Measurements from ENCODE around the gene MARK4.
"Not testable (repeated sequence)": the region's sequence is repeated elsewhere in the genome, so short reads cannot be mapped to it uniquely, and the experiment has no call there.

The MARK4 gene

DNA sequence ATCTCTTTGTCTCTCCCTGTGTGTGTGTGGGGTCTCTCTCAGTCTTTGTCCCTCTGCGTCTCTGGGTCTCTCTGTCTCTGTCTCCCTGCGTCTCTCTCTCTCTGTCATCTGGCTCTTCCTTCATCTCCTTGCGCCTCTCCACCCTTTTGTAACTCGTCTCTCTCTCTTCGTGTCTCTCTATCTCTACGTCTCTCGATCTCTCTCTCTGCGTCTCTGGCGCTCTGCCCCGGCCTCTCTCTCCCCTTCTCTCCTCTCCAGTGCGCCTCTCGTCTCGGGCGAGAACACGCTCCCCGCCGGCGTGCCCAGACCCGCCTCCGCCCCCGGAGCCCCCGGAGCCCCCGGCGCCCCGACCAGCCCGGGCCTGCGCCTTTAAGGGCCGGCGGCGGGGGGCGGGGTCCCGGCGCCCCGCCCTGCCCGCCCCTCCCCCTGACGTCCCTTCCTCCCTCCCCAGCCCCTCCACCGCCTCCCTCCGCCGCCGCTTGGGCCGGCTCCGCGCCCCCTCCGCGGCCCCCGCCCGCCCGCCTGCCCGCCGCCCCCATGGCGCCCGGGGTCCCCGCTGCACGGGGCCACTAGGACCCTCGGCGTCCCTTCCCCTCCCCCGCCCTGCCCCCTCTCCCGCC, at the start of gene MARK4:
Gene MARK4, plus strand, starts transcription at position 440 of the 620 bp plus-strand sequence. CDS start 318 bp downstream, outside the sequence.
- no peak for DNase-seq (ENCODE audit: low read depth)

DNA sequence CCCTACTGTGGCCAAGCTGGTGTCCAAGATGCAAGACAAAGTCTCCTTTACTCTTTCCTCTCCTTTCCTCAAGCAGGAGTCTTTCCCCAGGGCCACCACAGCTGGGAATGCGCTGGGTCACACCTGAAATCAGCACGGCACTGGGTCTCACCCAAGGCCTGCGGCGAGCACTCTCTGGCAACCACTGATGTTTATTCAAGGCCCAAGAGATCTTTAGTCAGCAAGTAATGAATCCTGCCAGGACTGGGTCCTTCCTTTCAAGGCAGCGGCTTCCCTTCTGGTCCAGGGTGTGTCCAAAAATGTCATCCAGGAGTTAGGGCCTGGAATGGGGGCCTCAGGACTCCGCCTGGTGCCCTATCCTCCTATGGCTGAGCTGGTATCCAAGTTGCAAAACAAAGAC, 48.4 kb upstream of the MARK4 start:
- no peak for DNase-seq (ENCODE audit: low read depth)

GRCh38 chr19:45205810-45206209, 45.3 kb upstream of the MARK4 start:
- no peak for DNase-seq (ENCODE audit: low read depth)

DNA sequence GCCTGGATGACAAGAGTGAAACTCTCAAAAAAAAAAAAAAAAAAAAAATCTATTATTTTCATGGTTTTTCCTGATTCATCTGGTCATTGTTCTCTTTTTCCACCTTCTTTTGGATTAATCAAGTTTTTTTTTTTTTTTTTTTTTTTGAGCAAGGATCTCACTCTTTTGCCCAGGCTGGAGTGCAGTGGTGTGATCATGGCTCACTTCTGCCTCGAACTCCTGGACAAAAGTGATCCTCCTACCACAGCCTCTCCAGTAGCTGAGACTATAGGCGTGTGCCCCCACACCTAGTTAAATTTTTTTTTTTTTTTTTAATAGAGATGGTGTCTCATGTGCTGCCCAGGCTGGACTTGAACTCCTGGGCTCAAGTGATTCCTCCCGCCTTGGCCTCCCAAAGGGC, 44.7 kb upstream of the MARK4 start:
- DNase-seq (ENCODE audit: low read depth), result no peak

- no peak for DNase-seq (ENCODE audit: low read depth)
Observed at GRCh38 chr19:45211751-45212381, 39.2 kb upstream of the MARK4 start.

DNA sequence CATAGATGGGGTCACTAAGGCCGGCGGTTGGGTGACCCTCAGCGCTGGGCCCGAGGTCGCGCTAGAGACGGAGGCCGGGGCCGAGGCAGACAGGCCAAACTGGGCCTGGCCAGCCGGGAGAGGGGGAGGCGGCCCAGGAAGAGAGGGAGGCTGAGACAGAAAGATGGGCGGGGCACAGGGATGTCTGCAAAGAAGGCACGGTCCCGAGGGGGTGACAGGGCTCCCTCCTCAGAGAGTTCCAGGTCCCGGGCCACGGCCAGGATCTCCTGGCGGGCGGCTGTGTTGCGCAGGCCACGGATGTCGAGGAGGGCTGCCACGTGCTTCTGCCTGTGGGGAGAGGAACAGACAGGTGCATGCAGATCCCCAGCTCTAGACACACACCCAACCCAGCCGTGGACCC, 38.0 kb upstream of the MARK4 start:
- no peak for DNase-seq (ENCODE audit: low read depth)

DNA sequence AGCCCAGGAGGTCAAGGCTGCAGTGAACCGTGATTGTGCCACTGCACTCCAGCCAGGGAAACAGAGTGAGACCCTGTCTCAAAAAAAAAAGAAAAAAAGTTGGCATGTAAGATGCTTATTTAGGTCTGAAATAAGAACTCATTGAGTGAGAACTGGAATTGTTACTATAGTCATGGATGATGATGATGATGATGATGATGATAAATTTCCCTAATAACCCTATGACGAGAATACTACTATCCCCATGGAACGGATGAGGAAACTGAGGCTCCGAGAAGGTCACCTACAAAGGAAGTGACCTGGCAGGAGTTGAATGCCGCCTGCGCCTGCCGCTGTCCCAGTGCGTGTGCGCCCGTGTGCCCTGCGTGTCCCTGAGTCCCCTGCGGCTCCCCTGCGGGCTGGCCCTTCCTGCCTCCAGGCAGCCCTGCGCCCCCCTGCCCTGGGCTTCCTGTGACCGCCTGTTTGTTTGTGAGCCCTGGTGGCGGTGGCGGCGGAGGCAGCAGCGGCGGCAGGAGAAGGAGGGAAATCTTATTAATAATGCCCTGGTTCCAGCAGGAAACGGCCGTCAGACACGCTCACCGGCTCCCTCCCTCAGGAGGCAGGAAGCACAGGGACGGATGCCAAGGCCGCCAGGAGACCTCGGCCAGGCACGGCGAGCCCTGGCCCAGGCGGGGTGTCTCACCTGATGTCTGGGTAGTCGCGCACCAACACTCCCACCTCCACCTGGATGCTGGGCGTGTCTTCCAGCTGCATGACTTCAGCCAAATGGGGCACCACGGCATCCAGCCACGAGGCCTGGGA, 35.5 kb upstream of the MARK4 start:
- DNase-seq (ENCODE audit: low read depth), result no peak

DNA sequence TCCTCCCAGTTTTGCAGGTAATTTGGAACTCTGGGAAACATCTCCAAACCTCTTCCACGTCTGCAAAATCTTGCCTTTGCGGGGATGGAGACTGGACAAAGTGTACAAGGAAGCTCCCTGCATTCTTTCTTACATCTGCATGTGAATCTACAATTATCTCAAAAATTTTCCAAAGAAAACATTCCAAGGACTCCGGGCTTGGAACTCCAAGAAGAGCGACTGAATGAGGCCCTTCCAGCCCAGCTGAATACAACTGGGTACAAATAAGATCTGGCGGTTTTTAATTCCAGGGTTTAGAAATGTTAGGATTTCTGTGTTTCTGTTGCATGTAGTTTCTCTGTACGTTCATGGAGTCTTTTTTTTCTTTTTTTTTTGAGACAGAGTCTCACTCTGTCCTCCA, 34.4 kb upstream of the MARK4 start:
- DNase-seq (ENCODE audit: low read depth), result no peak

DNA sequence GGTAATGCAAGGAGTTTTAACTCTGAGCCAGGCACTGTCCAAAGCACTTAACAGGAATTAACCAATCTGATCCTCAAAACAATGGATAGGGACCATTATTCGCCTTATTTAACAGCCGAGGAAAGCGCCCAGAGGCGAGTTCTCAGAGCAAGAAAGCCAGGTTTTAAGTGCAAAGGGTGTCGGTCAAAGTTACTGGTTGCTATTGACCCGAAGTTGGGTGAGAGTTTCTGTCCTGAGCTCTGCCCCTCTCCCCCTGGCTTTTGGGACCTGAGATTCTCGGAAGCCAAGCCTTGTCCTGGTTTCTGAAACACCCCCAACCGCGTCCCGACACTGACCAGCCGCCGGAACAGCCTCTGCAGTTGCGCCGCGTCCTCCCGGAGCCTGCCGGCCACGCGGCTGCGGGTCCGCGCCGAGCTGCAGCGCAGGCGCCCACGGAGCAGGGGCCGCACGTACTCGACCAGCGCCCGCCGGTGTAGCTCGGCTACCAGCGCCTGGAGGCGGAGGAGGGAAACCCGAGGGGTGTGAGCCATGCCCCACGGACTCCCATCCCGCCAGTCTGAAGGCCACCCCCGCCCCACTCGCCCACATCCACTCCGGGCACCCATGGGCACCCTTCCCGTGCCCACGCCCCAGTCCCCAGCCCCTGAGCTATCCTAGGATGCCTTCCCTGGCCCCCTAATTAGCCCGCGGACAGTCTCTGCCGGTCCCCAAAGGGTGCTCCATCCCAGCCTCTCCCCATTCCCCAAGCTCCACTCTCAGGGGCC, 33.7 kb upstream of the MARK4 start:
- DNase-seq (ENCODE audit: low read depth), result no peak

DNA sequence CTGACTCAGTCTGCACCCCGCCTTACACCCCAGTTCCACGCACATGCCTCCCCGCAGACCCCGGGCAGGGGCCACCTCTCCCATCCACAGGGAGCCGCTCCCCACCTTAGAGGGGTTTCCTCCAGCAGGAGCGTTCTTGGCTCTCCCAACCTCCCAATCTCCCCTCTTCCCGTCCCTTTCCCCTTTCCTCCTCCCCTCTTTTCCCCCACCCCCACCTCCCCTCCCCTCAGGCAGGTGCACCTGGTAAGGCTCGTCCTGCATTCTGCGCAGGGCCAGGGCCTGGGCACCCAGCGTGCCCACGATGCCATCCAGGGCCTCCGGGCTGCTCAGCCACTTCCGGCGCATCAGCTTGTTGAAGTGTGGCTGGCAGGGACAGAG, 33.1 kb upstream of the MARK4 start:
- DNase-seq (ENCODE audit: low read depth), result no peak

- no peak for DNase-seq (ENCODE audit: low read depth)
Observed at GRCh38 chr19:45218426-45218825, 32.6 kb upstream of the MARK4 start.

- DNase-seq (ENCODE audit: low read depth), result no peak
Observed at GRCh38 chr19:45218911-45219743, 31.9 kb upstream of the MARK4 start.

GRCh38 chr19:45222724-45223123, 28.3 kb upstream of the MARK4 start:
- no peak for DNase-seq (ENCODE audit: low read depth)

DNA sequence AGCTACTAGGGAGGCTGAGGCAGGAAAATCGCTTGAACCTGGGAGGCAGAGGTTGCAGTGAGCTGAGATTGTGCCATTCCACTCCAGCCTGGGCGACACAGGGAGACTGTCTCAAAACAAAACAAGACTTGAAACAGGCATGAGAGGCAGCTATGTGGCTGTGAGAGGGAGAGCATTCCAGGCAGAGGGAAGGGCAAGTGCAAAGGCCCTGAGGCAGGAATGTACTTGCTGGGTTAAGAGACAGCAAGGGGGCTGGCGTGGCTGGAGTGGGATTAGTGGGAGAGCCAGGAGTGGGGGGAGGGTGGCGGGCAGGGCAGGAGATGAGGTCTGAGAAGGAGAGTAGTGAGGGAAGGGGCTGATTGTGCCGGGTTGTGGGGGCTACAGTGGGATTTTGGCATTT, 27.2 kb upstream of the MARK4 start:
- no peak for DNase-seq (ENCODE audit: low read depth)

DNA sequence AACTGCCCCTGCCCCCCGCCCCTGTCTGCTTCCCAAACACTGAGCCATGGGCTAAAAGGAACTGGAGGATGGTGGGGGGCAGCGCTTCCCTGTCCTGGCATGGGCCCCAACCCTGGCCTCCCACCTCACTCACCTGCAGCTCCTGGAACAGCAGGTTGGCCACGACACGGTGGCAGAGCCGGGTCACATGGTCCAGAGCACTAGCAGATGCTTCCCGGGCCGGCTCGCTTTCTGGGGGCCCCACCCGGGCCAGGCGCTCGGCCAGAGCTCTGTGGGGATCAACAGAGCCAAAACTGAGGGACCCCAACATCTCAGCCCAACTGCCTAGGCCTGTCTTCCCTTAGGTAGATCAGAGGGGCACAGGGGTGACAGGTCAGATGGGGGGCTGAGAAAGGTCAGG, 26.4 kb upstream of the MARK4 start:
- DNase-seq (ENCODE audit: low read depth), result no peak

DNA sequence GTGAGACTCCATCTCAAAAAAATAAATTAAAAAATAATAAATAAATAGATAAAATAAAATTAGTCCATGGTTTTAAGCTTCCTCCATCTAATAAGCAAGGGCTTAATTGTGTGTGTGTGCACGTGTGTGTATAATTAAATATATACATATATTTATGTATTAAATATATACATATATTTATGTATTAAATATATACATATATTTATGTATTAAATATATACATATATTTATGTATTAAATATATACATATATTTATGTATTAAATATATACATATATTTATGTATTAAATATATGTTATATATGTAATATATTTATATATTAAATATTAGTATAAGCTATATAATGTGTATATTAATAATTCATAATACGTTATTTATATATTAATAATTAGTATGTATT, 22.0 kb upstream of the MARK4 start:
- not testable (repeated sequence) for DNase-seq (ENCODE audit: low read depth)

DNA sequence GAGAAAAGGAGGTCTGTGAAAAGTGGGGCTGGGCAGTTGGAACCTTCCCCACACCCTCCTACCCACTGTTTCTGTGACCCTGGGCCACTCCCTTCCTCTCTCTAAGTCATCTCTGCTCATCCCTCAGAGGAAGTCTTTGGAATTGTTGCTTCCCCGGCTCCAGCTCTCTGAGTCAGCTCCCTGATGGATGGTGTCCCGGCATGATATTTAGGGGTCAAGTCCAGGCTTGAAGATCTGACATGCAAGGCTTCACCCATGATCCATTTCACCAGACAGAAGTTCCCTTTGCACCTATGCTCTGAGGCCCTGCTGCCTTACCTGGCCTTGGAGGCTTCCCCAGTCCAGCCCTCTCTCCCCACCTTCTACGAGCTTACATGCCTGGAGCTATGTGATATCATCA, 19.2 kb upstream of the MARK4 start:
- no peak for DNase-seq (ENCODE audit: low read depth)

DNA sequence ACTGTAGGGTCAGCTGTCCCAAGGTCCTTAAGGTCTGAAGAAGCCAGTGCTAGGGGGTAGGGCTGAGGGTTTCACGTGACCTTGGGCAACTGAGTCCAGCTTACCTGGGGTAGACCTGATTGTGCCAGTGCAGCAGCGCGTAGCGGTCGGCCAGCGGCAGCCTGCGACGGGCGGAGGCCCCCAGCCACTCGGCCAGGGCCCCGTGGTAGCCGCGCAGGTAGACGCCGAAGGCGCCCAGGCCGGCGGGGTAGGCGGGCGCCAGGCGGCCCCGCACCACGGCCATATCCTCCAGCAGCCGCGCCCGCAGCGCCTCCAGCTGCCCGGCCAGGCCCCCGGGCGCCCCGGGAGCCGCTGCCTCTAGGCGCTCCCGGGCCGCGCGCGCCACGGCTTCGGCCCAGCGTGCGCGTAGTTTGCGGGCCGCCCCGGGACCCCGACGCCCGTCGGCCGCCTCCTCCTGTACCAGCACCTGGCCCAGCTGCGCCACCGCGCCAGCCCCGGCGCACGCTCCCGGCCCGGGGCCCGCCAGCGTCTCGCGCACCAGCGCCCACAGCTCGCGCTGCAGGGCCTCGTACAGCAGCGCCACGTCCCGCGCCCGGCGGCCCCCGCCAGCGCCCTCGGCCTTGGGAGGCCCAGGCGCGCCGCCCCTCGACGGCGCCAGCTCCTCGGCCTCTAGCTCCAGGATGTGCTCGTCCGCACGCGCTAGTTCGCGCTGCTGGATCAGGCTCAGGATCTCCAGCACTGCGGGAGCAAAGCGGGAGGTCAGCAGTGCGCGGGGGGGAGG, 16.8 kb upstream of the MARK4 start:
- no peak for DNase-seq (ENCODE audit: low read depth)

GRCh38 chr19:45235485-45235884, 15.6 kb upstream of the MARK4 start:
- no peak for DNase-seq (ENCODE audit: low read depth)

DNA sequence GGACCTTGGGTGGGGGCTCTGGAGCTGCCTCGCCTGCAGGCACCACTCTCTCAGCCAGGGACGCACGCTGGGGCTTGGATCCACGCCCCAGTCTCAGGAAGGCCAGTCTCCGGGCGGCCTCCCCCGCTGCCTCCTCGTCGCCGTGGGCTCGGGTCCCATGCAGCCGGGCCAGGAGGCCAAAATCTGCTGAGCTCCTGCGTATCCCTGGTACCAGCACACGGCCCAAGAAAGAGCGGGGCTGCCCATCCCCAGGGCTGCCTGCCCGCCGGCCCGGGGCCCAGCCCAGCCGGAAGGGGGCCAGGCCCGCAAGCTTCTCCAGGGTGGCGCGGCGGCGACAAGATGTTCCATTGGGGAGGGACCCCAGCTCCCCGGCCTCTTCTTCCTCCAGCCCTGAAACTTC, 12.5 kb upstream of the MARK4 start:
- no peak for DNase-seq (ENCODE audit: low read depth)

DNA sequence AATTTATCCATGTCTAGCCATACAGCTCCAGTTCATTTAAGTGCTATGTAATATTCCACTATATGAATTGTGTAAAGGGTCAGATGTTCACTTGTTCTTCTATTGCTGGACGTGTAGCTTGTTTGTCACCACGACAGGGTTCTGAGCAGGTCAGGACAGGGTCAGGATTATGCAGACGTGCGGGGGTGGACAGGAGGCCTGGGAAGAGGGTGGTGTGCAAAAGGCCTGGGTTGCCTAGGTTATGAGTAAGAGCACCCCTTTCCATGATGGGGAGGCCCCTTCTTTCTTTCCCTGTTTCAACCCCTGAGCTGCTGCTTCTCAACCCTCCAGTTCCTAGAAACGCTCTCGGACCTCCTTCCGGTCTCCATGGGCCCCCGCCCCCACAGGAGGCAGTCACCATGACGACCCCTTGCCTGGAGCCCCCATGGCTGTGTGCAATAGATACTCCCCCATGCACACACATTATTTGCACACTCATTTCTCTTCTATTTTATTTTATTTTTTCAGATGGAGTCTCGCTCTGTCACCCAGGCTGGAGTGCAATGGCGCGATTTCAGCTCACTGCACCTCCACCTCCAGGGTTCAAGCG, 7.8 kb upstream of the MARK4 start:
- no peak for DNase-seq (ENCODE audit: low read depth)

All from CMK (cell line).